Effector memory CD8-positive, alpha-beta T cell (primary cell): ENCODE results near the gene NSUN3.
A peak's percentile ranks its signal among the peaks of the same experiment; 100 is the strongest.

Experiments
- ATAC-seq: fragments of 150-1000 bp; cut with Tn5 transposase; replicated peaks from 2 replicates; pipeline ENCODE4 v1.10.0; 2021; ENCODE audit warnings: mild to moderate bottlenecking, moderate library complexity
- DNase-seq, 3 experiments: peaks; one replicate each; pipeline ENCODE4 v3.0.0; 2021
- H3K27ac Mint-ChIP-seq, 2 donors: one replicate each; pipeline ENCODE4 v1.8.0; 2022; ENCODE audit warnings: mild to moderate bottlenecking in 2 of 2, mixed read lengths in 2 of 2, moderate library complexity in 2 of 2
- H3K27me3 Mint-ChIP-seq, 2 donors: one replicate each; pipeline ENCODE4 v1.8.0; 2022; ENCODE audit warnings: mixed read lengths in 2 of 2
- H3K36me3 Mint-ChIP-seq: one replicate; pipeline ENCODE4 v1.8.0; 2022; ENCODE audit warnings: mild to moderate bottlenecking, moderate library complexity, mixed read lengths; ENCODE audit not compliant: insufficient read depth
- H3K4me1 Mint-ChIP-seq, 2 donors: one replicate each; pipeline ENCODE4 v1.8.0; 2022; ENCODE audit warnings: low read depth in 2 of 2, mixed read lengths in 2 of 2
- H3K4me3 Mint-ChIP-seq, 2 donors: one replicate each; pipeline ENCODE4 v1.8.0; 2022; ENCODE audit warnings: mild to moderate bottlenecking in 2 of 2, mixed read lengths in 2 of 2, moderate library complexity in 2 of 2
- H3K9me3 Mint-ChIP-seq, 2 donors: one replicate each; pipeline ENCODE4 v1.8.0; 2022; ENCODE audit warnings: mixed read lengths in 2 of 2

Gene NSUN3

GRCh38 chr3:94115482-94115881, 52.6 kb downstream of the NSUN3 start:
- peaks cover 5% of the 10 kb centered on the region for H3K36me3 Mint-ChIP-seq
- no peaks in the 10 kb centered on the region for H3K9me3 Mint-ChIP-seq
- DNase-seq = no peak
- H3K4me3 Mint-ChIP-seq = no peak overlapping the region
- no peak overlapping the region for H3K27ac Mint-ChIP-seq
- ATAC-seq = no peak
- peaks cover 1 to 8% of the 10 kb centered on the region in 2 donors for H3K4me1 Mint-ChIP-seq
- no peaks in the 10 kb centered on the region for H3K27me3 Mint-ChIP-seq

- Mint-ChIP-seq H3K27ac (peak overlapping the region in 1 of 2 donors; percentile 38), H3K27me3 (no peaks in the 10 kb centered on the region), H3K4me3 (no peak overlapping the region), H3K4me1 (peaks cover 1 to 8% of the 10 kb centered on the region in 2 donors), H3K9me3 (no peaks in the 10 kb centered on the region), H3K36me3 (peaks cover 12% of the 10 kb centered on the region)
- DNase-seq (no peak), ATAC-seq (no peak)
These were observed 54.9 kb downstream of the NSUN3 start for GRCh38 chr3:94117729-94118128.

- H3K9me3 Mint-ChIP-seq = no peaks in the 10 kb centered on the region
- H3K27ac Mint-ChIP-seq = peak overlapping the region in 1 of 2 donors; percentile 54
- peaks cover 1 to 8% of the 10 kb centered on the region in 2 donors for H3K4me1 Mint-ChIP-seq
- no peak for ATAC-seq
- no peak overlapping the region for H3K4me3 Mint-ChIP-seq
- no peaks in the 10 kb centered on the region for H3K27me3 Mint-ChIP-seq
- H3K36me3 Mint-ChIP-seq = peaks cover 8% of the 10 kb centered on the region
- no peak for DNase-seq
These were observed 55.5 kb downstream of the NSUN3 start for GRCh38 chr3:94118390-94118789.

- Mint-ChIP-seq H3K27ac (no peak overlapping the region), H3K4me1 (peaks cover 1 to 12% of the 10 kb centered on the region in 2 donors), H3K27me3 (no peaks in the 10 kb centered on the region), H3K4me3 (no peak overlapping the region), H3K9me3 (no peaks in the 10 kb centered on the region), H3K36me3 (peaks cover 16% of the 10 kb centered on the region)
- ATAC-seq (no peak), DNase-seq (no peak)
These were observed 58.3 kb downstream of the NSUN3 start for GRCh38 chr3:94121161-94121560.

GRCh38 chr3:94127115-94127514, 64.3 kb downstream of the NSUN3 start:
- no peak for DNase-seq
- peak overlapping the region in 1 of 2 donors; percentile 32 for H3K27ac Mint-ChIP-seq
- no peaks in the 10 kb centered on the region for H3K9me3 Mint-ChIP-seq
- no peak overlapping the region for H3K4me3 Mint-ChIP-seq
- peaks cover 40% of the 10 kb centered on the region for H3K36me3 Mint-ChIP-seq
- H3K27me3 Mint-ChIP-seq = no peaks in the 10 kb centered on the region
- H3K4me1 Mint-ChIP-seq = peaks cover 0 to 4% of the 10 kb centered on the region in 2 donors
- ATAC-seq = no peak

- no peaks in the 10 kb centered on the region for H3K9me3 Mint-ChIP-seq
- H3K4me1 Mint-ChIP-seq = no peaks in the 10 kb centered on the region
- no peak overlapping the region for H3K27ac Mint-ChIP-seq
- DNase-seq = no peak
- no peaks in the 10 kb centered on the region for H3K27me3 Mint-ChIP-seq
- H3K4me3 Mint-ChIP-seq = no peak overlapping the region
- H3K36me3 Mint-ChIP-seq = peaks cover 27% of the 10 kb centered on the region
- ATAC-seq = no peak
These were observed 67.8 kb downstream of the NSUN3 start for GRCh38 chr3:94130690-94131089.

- no peaks in the 10 kb centered on the region for H3K4me1 Mint-ChIP-seq
- H3K4me3 Mint-ChIP-seq = no peak overlapping the region
- H3K9me3 Mint-ChIP-seq = no peaks in the 10 kb centered on the region
- DNase-seq (no peak), ATAC-seq (no peak)
- no peak overlapping the region for H3K27ac Mint-ChIP-seq
- H3K36me3 Mint-ChIP-seq = peaks cover 11% of the 10 kb centered on the region
- no peaks in the 10 kb centered on the region for H3K27me3 Mint-ChIP-seq
These were observed 69.9 kb downstream of the NSUN3 start for GRCh38 chr3:94132777-94133176.

GRCh38 chr3:94136133-94136532, 73.3 kb downstream of the NSUN3 start:
- Mint-ChIP-seq H3K4me1 (no peaks in the 10 kb centered on the region), H3K36me3 (no peaks in the 10 kb centered on the region), H3K27ac (no peak overlapping the region), H3K9me3 (no peaks in the 10 kb centered on the region), H3K4me3 (no peak overlapping the region), H3K27me3 (peaks cover 0 to 9% of the 10 kb centered on the region in 2 donors)
- no peak for DNase-seq
- ATAC-seq = no peak

- no peak overlapping the region for H3K27ac Mint-ChIP-seq
These were observed 74.5 kb downstream of the NSUN3 start for GRCh38 chr3:94137377-94137776.

GRCh38 chr3:94146455-94146854, 83.6 kb downstream of the NSUN3 start:
- ATAC-seq = no peak
- H3K9me3 Mint-ChIP-seq = no peaks in the 10 kb centered on the region
- H3K36me3 Mint-ChIP-seq = no peaks in the 10 kb centered on the region
- no peak for DNase-seq
- H3K27ac Mint-ChIP-seq = no peak overlapping the region
- no peaks in the 10 kb centered on the region for H3K4me1 Mint-ChIP-seq
- peaks cover 13 to 15% of the 10 kb centered on the region in 2 donors for H3K27me3 Mint-ChIP-seq
- no peak overlapping the region for H3K4me3 Mint-ChIP-seq

More at GRCh38 chr3:94137377-94137776, 74.5 kb downstream of the NSUN3 start:
- Mint-ChIP-seq H3K9me3 (no peaks in the 10 kb centered on the region), H3K4me1 (no peaks in the 10 kb centered on the region), H3K36me3 (no peaks in the 10 kb centered on the region), H3K27me3 (peaks cover 0 to 9% of the 10 kb centered on the region in 2 donors), H3K4me3 (no peak overlapping the region)
- DNase-seq (no peak), ATAC-seq (no peak)

- no peaks in the 10 kb centered on the region for H3K36me3 Mint-ChIP-seq
- ATAC-seq (no peak), DNase-seq (no peak)
- no peak overlapping the region for H3K27ac Mint-ChIP-seq
- no peaks in the 10 kb centered on the region for H3K4me1 Mint-ChIP-seq
- H3K27me3 Mint-ChIP-seq = peaks cover 15 to 17% of the 10 kb centered on the region in 2 donors
- H3K9me3 Mint-ChIP-seq = no peaks in the 10 kb centered on the region
- no peak overlapping the region for H3K4me3 Mint-ChIP-seq
These were observed 84.2 kb downstream of the NSUN3 start for GRCh38 chr3:94147012-94147411.

GRCh38 chr3:94150113-94150512, 87.3 kb downstream of the NSUN3 start:
- DNase-seq (no peak), ATAC-seq (no peak)
- Mint-ChIP-seq H3K9me3 (no peaks in the 10 kb centered on the region), H3K36me3 (no peaks in the 10 kb centered on the region), H3K27me3 (peaks cover 15 to 25% of the 10 kb centered on the region in 2 donors), H3K4me1 (no peaks in the 10 kb centered on the region), H3K4me3 (no peak overlapping the region), H3K27ac (no peak overlapping the region)

GRCh38 chr3:94156626-94157025, 93.8 kb downstream of the NSUN3 start:
- Mint-ChIP-seq H3K9me3 (no peaks in the 10 kb centered on the region), H3K27me3 (peaks cover 11 to 18% of the 10 kb centered on the region in 2 donors), H3K27ac (no peak overlapping the region), H3K36me3 (no peaks in the 10 kb centered on the region), H3K4me3 (no peak overlapping the region), H3K4me1 (no peaks in the 10 kb centered on the region)
- ATAC-seq = no peak
- no peak for DNase-seq

GRCh38 chr3:94158512-94158911, 95.7 kb downstream of the NSUN3 start:
- Mint-ChIP-seq H3K9me3 (no peaks in the 10 kb centered on the region), H3K36me3 (no peaks in the 10 kb centered on the region), H3K27ac (no peak overlapping the region), H3K4me3 (no peak overlapping the region), H3K4me1 (no peaks in the 10 kb centered on the region), H3K27me3 (peaks cover under 1 to 18% of the 10 kb centered on the region in 2 donors)
- DNase-seq (no peak), ATAC-seq (no peak)
